ENCODE results near the gene SMARCD1. TPM values are rescaled to one million over a fixed set of nuclear protein-coding genes. Genes with fewer than 3 reads are reported as not detected.

Gene SMARCD1
- total RNA-seq, 1 donor from 2014 or later: 160 TPM

DNA sequence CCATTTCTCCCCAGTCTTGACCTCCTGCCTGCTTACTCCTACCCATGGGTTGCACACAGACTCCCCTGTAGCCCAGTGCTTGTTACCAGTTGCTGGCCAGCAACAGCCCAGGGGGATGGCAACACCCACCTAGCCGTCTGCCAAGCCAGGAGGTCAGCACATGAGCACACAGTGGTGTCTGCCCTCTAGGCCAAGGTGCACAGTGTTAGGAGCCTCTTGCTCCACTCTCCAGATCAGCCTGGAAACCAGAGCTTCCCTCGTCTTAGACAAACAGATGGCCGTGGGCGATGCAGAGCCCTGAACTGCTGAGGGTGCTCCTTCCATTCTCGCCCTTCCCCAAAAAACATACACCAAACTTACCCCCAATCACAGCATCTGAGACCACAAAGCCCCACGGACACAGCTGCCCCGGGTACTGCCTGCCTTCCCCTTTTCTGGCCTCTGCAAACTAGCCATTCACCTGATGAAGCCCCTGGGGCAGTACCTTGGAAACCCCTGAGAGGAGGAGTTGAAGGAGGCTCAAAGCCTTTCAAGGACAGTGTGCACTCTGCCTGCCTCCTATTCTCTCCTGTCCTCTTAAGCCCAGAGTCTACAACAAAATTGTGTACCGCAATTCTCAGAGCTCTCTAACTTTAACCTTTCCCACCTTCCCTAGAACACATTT, 17.6 kb downstream of the SMARCD1 start:
- Mint-ChIP-seq H3K36me3 (ENCODE audit: insufficient read depth) (peaks cover 18% of the 10 kb centered on the region), H3K4me1 (ENCODE audit: low read depth) (peaks cover 18% of the 10 kb centered on the region), H3K4me3 (ENCODE audit: low read depth) (no peak overlapping the region), H3K27me3 (peaks cover 7% of the 10 kb centered on the region), H3K27ac (peak overlapping the region; percentile 29), H3K9me3 (ENCODE audit: low read depth) (no peaks in the 10 kb centered on the region)
- DNase-seq (ENCODE audit: low spot score, unreplicated experiment): no peak
- TF ChIP-seq, protein P1, sequence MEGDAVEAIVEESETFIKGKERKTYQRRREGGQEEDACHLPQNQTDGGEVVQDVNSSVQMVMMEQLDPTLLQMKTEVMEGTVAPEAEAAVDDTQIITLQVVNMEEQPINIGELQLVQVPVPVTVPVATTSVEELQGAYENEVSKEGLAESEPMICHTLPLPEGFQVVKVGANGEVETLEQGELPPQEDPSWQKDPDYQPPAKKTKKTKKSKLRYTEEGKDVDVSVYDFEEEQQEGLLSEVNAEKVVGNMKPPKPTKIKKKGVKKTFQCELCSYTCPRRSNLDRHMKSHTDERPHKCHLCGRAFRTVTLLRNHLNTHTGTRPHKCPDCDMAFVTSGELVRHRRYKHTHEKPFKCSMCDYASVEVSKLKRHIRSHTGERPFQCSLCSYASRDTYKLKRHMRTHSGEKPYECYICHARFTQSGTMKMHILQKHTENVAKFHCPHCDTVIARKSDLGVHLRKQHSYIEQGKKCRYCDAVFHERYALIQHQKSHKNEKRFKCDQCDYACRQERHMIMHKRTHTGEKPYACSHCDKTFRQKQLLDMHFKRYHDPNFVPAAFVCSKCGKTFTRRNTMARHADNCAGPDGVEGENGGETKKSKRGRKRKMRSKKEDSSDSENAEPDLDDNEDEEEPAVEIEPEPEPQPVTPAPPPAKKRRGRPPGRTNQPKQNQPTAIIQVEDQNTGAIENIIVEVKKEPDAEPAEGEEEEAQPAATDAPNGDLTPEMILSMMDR (IDR thresholded peaks at IDR 0.05; ENCODE audit: unreplicated experiment): no peak

DNA sequence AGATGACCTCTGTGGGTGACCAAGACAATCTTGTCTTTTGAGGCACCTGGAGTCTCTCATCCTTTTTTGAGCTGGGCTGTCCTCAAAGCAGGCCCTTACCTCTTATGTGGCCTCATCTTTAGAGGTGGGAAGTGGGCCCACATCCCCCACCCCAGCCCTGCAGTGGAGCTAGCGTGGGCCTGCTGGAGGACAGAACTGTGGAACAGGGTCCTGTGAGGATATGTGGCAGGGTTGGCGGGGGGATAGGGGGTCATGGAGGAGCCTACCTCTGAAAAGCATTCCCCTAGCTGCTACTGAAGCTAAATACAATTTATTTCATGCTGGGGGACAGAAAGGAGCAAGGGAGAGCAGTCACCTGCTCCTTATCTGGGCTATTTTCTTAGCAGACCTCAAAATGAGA, 18.2 kb downstream of the SMARCD1 start:
- no peak for DNase-seq (ENCODE audit: low spot score, unreplicated experiment)
- Mint-ChIP-seq H3K27me3 (peaks cover 7% of the 10 kb centered on the region), H3K4me1 (ENCODE audit: low read depth) (peaks cover 18% of the 10 kb centered on the region), H3K9me3 (ENCODE audit: low read depth) (no peaks in the 10 kb centered on the region), H3K36me3 (ENCODE audit: insufficient read depth) (peaks cover 13% of the 10 kb centered on the region), H3K4me3 (ENCODE audit: low read depth) (no peak overlapping the region), H3K27ac (peak overlapping the region; percentile 29)
- TF ChIP-seq, protein P1 (IDR thresholded peaks at IDR 0.05; ENCODE audit: unreplicated experiment): no peak

GRCh38 chr12:50103767-50104321, 18.7 kb downstream of the SMARCD1 start, which contains the start of gene GPD1:
Gene GPD1, plus strand, starts transcription at chr12:50104008. Its CDS starts 43 bp downstream, at chr12:50104051.
- TF ChIP-seq, protein P1 (IDR thresholded peaks at IDR 0.05; ENCODE audit: unreplicated experiment): peak; percentile 14
- peaks cover 18% of the 10 kb centered on the region for H3K4me1 Mint-ChIP-seq (ENCODE audit: low read depth)
- no peaks in the 10 kb centered on the region for H3K9me3 Mint-ChIP-seq (ENCODE audit: low read depth)
- H3K4me3 Mint-ChIP-seq (ENCODE audit: low read depth): no peak within 1 kb of the TSS
- peak; percentile 37 for DNase-seq (ENCODE audit: low spot score, unreplicated experiment)
- H3K27me3 Mint-ChIP-seq: peaks cover 7% of the 10 kb centered on the region
- peaks cover 9% of the 10 kb centered on the region for H3K36me3 Mint-ChIP-seq (ENCODE audit: insufficient read depth)
- peak within 1 kb of the TSS; percentile 29 for H3K27ac Mint-ChIP-seq

- H3K27me3 Mint-ChIP-seq: peaks cover 7% of the 10 kb centered on the region
- no peak overlapping the region for H3K4me3 Mint-ChIP-seq (ENCODE audit: low read depth)
- peaks cover 5% of the 10 kb centered on the region for H3K36me3 Mint-ChIP-seq (ENCODE audit: insufficient read depth)
- peaks cover 18% of the 10 kb centered on the region for H3K4me1 Mint-ChIP-seq (ENCODE audit: low read depth)
- H3K27ac Mint-ChIP-seq: peak overlapping the region; percentile 17
- TF ChIP-seq, protein P1 (IDR thresholded peaks at IDR 0.05; ENCODE audit: unreplicated experiment): no peak
- no peak for DNase-seq (ENCODE audit: low spot score, unreplicated experiment)
- no peaks in the 10 kb centered on the region for H3K9me3 Mint-ChIP-seq (ENCODE audit: low read depth)
Measured at GRCh38 chr12:50104417-50105366, 19.6 kb downstream of the SMARCD1 start.

DNA sequence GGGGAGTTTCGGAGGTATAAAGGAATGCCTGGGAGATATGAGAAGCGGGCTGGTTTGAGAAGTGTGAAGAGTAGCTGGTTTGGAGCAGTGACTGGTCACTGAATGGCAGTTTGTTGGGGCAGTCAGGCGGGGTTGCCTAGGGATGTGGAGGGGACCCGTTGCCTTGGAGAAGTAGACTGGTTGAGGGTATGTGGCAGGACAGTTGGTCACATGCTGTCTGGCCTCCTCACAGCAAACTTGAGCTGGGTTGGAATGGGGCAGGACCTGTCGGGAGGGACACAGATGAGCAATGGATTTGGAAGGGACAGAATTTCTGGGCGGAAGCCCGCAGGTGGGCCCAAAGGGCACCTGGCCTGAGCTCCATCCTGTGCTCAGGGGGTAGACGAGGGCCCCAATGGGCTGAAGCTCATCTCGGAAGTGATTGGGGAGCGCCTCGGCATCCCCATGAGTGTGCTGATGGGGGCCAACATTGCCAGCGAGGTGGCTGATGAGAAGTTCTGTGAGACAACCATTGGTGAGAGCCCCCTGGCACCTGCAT, 20.8 kb downstream of the SMARCD1 start:
- H3K4me1 Mint-ChIP-seq (ENCODE audit: low read depth): peaks cover 24% of the 10 kb centered on the region
- H3K27ac Mint-ChIP-seq: no peak overlapping the region
- H3K27me3 Mint-ChIP-seq: peaks cover 7% of the 10 kb centered on the region

More for the DNA sequence above, 20.8 kb downstream of the SMARCD1 start:
- no peak for DNase-seq (ENCODE audit: low spot score, unreplicated experiment)
- Mint-ChIP-seq H3K36me3 (ENCODE audit: insufficient read depth) (peaks cover 1% of the 10 kb centered on the region), H3K4me3 (ENCODE audit: low read depth) (no peak overlapping the region), H3K9me3 (ENCODE audit: low read depth) (no peaks in the 10 kb centered on the region)
- TF ChIP-seq, protein P1 (IDR thresholded peaks at IDR 0.05; ENCODE audit: unreplicated experiment): no peak

Measured in progenitor cell of endocrine pancreas (in vitro differentiated cells).